SKM-1 (cell line): ENCODE results near the gene SPINK8.
"Not testable (repeated sequence)": the region's sequence is repeated elsewhere in the genome, so short reads cannot be mapped to it uniquely, and the experiment has no call there.

Source experiments
- DNase-seq: peaks from one replicate; lab custom pipeline; 2025; ENCODE audit not compliant: unreplicated experiment; lab: John Stamatoyannopoulos, UW

Gene SPINK8

GRCh38 chr3:48280881-48281280 is 52.6 kb downstream of the SPINK8 start:
- no peak for DNase-seq

GRCh38 chr3:48278884-48279559 is 54.4 kb downstream of the SPINK8 start:
- no peak for DNase-seq

- no peak for DNase-seq
Observed at GRCh38 chr3:48276911-48277641, 56.4 kb downstream of the SPINK8 start.

GRCh38 chr3:48275287-48276027 is 58.0 kb downstream of the SPINK8 start:
- no peak for DNase-seq

- DNase-seq: no peak
Observed at GRCh38 chr3:48274452-48274851, 59.0 kb downstream of the SPINK8 start.

- peak; percentile 72 for DNase-seq
Observed at GRCh38 chr3:48273594-48274211, 59.8 kb downstream of the SPINK8 start.

GRCh38 chr3:48271763-48272498 is 61.5 kb downstream of the SPINK8 start:
- DNase-seq: no peak

GRCh38 chr3:48271223-48271622 is 62.2 kb downstream of the SPINK8 start:
- DNase-seq: not testable (repeated sequence)

GRCh38 chr3:48270306-48270705 is 63.2 kb downstream of the SPINK8 start:
- DNase-seq: no peak

- DNase-seq: no peak
Observed at GRCh38 chr3:48269592-48269991, 63.9 kb downstream of the SPINK8 start.

- no peak for DNase-seq
Observed at GRCh38 chr3:48268936-48269561, 64.4 kb downstream of the SPINK8 start.

GRCh38 chr3:48268381-48268935 is 65.0 kb downstream of the SPINK8 start:
- DNase-seq: no peak

- DNase-seq: no peak
Observed at GRCh38 chr3:48267782-48268181, 65.7 kb downstream of the SPINK8 start.

- DNase-seq: no peak
Observed at GRCh38 chr3:48258530-48258929, 74.9 kb downstream of the SPINK8 start.
